Keratinocyte (primary cell): Measurements from ENCODE around the gene PDZRN3.

Experiments used
- EZH2 ChIP-seq: IDR thresholded peaks from one replicate; pipeline ENCODE4 v1.6.1; 2012; ENCODE audit warnings: inconsistent platforms, mild to moderate bottlenecking, low read length, moderate library complexity
- TF ChIP-seq, protein P1 (sequence below), 3 experiments: IDR thresholded peaks in 1 of 3; conservative IDR thresholded peaks in 1 of 3; optimal IDR thresholded peaks in 1 of 3; 2 replicates in 2 of 3; 3 replicates in 1 of 3; pipeline versions ENCODE3 to v1.5.1; 2011; ENCODE audit warnings: low read length in 3 of 3, mild to moderate bottlenecking in 3 of 3, moderate library complexity in 2 of 3, control low read depth in 1 of 3, inconsistent platforms in 1 of 3; ENCODE audit not compliant: insufficient read depth in 2 of 3; ENCODE audit errors: extremely low read depth in 1 of 3

DNA sequence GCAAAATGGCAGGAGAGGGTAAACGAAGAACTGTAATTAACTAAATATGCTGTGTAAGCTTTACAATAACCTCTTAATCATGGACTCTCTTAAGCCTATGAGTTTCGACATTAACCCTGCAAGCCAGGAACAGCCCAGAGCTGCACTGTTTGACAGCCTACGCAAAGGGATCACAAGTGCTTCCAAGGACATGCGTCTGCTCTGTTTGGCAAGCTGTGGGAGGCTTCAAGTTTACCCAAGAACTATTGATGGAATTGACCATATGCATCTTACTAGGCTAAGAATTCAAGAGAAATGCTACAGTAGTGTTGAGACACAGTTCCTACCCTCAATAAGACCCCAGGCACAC, 66.0 kb downstream of the PDZRN3 start:
- TF ChIP-seq, protein P1, sequence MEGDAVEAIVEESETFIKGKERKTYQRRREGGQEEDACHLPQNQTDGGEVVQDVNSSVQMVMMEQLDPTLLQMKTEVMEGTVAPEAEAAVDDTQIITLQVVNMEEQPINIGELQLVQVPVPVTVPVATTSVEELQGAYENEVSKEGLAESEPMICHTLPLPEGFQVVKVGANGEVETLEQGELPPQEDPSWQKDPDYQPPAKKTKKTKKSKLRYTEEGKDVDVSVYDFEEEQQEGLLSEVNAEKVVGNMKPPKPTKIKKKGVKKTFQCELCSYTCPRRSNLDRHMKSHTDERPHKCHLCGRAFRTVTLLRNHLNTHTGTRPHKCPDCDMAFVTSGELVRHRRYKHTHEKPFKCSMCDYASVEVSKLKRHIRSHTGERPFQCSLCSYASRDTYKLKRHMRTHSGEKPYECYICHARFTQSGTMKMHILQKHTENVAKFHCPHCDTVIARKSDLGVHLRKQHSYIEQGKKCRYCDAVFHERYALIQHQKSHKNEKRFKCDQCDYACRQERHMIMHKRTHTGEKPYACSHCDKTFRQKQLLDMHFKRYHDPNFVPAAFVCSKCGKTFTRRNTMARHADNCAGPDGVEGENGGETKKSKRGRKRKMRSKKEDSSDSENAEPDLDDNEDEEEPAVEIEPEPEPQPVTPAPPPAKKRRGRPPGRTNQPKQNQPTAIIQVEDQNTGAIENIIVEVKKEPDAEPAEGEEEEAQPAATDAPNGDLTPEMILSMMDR (optimal IDR thresholded peaks at IDR 0.05 in 1 of 3, IDR thresholded peaks at IDR 0.05 in 1 of 3, conservative IDR thresholded peaks at IDR 0.05 in 1 of 3; ENCODE audit: extremely low read depth in 1 of 3, insufficient read depth in 2 of 3, low read length in 3 of 3), result no peak
- no peak for TF ChIP-seq EZH2
